ENCODE results near the gene EBI3. TPM values are rescaled to one million over a fixed set of nuclear protein-coding genes. Genes with fewer than 3 reads are reported as not detected.
A peak's percentile ranks its signal among the peaks of the same experiment; 100 is the strongest.

The EBI3 gene
- total RNA-seq, 6 donors from 2014 or later, result 1.7 to 7.4 (median 2.5) TPM

- ATAC-seq (ENCODE audit: low FRiP score in 2 of 2) (no peak), DNase-seq (no peak)
- TF ChIP-seq EP300 (IDR thresholded peaks at IDR 0.05) (no peak), POLR2A (IDR thresholded peaks at IDR 0.05) (no peak), POLR2AphosphoS5 (IDR thresholded peaks at IDR 0.05) (no peak)
- TF ChIP-seq, protein P1, sequence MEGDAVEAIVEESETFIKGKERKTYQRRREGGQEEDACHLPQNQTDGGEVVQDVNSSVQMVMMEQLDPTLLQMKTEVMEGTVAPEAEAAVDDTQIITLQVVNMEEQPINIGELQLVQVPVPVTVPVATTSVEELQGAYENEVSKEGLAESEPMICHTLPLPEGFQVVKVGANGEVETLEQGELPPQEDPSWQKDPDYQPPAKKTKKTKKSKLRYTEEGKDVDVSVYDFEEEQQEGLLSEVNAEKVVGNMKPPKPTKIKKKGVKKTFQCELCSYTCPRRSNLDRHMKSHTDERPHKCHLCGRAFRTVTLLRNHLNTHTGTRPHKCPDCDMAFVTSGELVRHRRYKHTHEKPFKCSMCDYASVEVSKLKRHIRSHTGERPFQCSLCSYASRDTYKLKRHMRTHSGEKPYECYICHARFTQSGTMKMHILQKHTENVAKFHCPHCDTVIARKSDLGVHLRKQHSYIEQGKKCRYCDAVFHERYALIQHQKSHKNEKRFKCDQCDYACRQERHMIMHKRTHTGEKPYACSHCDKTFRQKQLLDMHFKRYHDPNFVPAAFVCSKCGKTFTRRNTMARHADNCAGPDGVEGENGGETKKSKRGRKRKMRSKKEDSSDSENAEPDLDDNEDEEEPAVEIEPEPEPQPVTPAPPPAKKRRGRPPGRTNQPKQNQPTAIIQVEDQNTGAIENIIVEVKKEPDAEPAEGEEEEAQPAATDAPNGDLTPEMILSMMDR (IDR thresholded peaks at IDR 0.05), result no peak
- Histone ChIP-seq H3K9me3 (no peaks in the 10 kb centered on the region), H3K36me3 (peaks cover 0 to 8% (median 0%) of the 10 kb centered on the region in 4 donors), H3K4me1 (peaks cover 19 to 33% (median 25%) of the 10 kb centered on the region in 4 donors), H3K4me3 (no peak overlapping the region), H3K27ac (no peak overlapping the region), H3K27me3 (no peaks in the 10 kb centered on the region)
- WGBS, 2 donors, result 93 to 97% methylated on average over 2 of the region's 2 CpGs
Measured at GRCh38 chr19:4184718-4185352, 44.5 kb upstream of the EBI3 start.

- peaks cover 18 to 30% (median 24%) of the 10 kb centered on the region in 4 donors for H3K4me1 ChIP-seq
- H3K4me3 ChIP-seq, result no peak overlapping the region
- 66% methylated on average over 3 to 7 of the region's 9 CpGs for WGBS, 2 donors
- TF ChIP-seq POLR2A (IDR thresholded peaks at IDR 0.05) (no peak), EP300 (IDR thresholded peaks at IDR 0.05) (no peak)
- no peaks in the 10 kb centered on the region for H3K9me3 ChIP-seq
- peaks cover 0 to 1% (median 0%) of the 10 kb centered on the region in 4 donors for H3K36me3 ChIP-seq
- no peak overlapping the region for H3K27ac ChIP-seq
- DNase-seq, result no peak
- no peaks in the 10 kb centered on the region for H3K27me3 ChIP-seq
- no peak for ATAC-seq (ENCODE audit: low FRiP score in 2 of 2)
Measured at GRCh38 chr19:4185413-4186086, 43.8 kb upstream of the EBI3 start.

GRCh38 chr19:4186087-4186993 lies 43.0 kb upstream of the EBI3 start:
- Histone ChIP-seq H3K36me3 (no peaks in the 10 kb centered on the region), H3K4me3 (no peak overlapping the region), H3K4me1 (peaks cover 10 to 22% (median 16%) of the 10 kb centered on the region in 4 donors), H3K27ac (no peak overlapping the region), H3K9me3 (no peaks in the 10 kb centered on the region), H3K27me3 (no peaks in the 10 kb centered on the region)
- 28 to 39% methylated on average over 22 of the region's 22 CpGs for WGBS, 2 donors
- peak in 1 of 2 donors; percentile 63 for DNase-seq
- ATAC-seq (ENCODE audit: low FRiP score in 2 of 2), result peak in 1 of 2 donors; percentile 69
- no peak for TF ChIP-seq POLR2AphosphoS5 (IDR thresholded peaks at IDR 0.05)
- TF ChIP-seq, protein P1 (IDR thresholded peaks at IDR 0.05), result peak; percentile 15 to 73 (median 66)

GRCh38 chr19:4187313-4188122 lies 41.8 kb upstream of the EBI3 start:
- H3K27ac ChIP-seq, result no peak overlapping the region
- peaks cover 4 to 15% (median 10%) of the 10 kb centered on the region in 4 donors for H3K4me1 ChIP-seq
- TF ChIP-seq POLR2AphosphoS5 (IDR thresholded peaks at IDR 0.05), result no peak
- no peak for TF ChIP-seq POLR2A (IDR thresholded peaks at IDR 0.05)
- TF ChIP-seq, protein P1 (IDR thresholded peaks at IDR 0.05), result no peak
- no peak for TF ChIP-seq EP300 (IDR thresholded peaks at IDR 0.05)
- no peak overlapping the region for H3K4me3 ChIP-seq
- DNase-seq, result no peak
- H3K27me3 ChIP-seq, result no peaks in the 10 kb centered on the region
- H3K36me3 ChIP-seq, result no peaks in the 10 kb centered on the region
- H3K9me3 ChIP-seq, result no peaks in the 10 kb centered on the region
- ATAC-seq (ENCODE audit: low FRiP score in 2 of 2), result no peak
- WGBS, 2 donors, result 86 to 92% methylated on average over 10 of the region's 10 CpGs

Data from upper lobe of left lung (tissue), 6 donors.